Fibroblast of the aortic adventitia (primary cell): ENCODE measurements around the gene HCN1. TPM values are rescaled to one million over a fixed set of nuclear protein-coding genes. Genes with fewer than 3 reads are reported as not detected.
A peak's percentile ranks its signal among the peaks of the same experiment; 100 is the strongest.
"Not testable (repeated sequence)": the region's sequence is repeated elsewhere in the genome, so short reads cannot be mapped to it uniquely, and the experiment has no call there.

Source experiments
- DNase-seq: peaks from one replicate; pipeline ENCODE4 v3.0.0-alpha.2; 2010; ENCODE audit warnings: low read depth
- H3K4me3 ChIP-seq: 2 replicates; pipeline ENCODE4 v1.5.1; 2011; ENCODE audit warnings: low read depth, mild to moderate bottlenecking, control low read depth, low read length, moderate library complexity
- total RNA-seq: library from RNA; depleted of rRNA; stranded (reverse); fragments of >200 nt; gene quantifications from 2 replicates; pipeline ENCODE4 v1.2.3, GENCODE V29; 2012; ENCODE audit warnings: low replicate concordance
- TF ChIP-seq, protein P1 (sequence below): IDR thresholded peaks from 2 replicates; pipeline ENCODE4 v1.5.1; 2011; ENCODE audit warnings: mild to moderate bottlenecking, low read length, control low read depth, inconsistent platforms; ENCODE audit not compliant: insufficient read depth

The HCN1 gene
- total RNA-seq, 1 donor = not detected

DNA sequence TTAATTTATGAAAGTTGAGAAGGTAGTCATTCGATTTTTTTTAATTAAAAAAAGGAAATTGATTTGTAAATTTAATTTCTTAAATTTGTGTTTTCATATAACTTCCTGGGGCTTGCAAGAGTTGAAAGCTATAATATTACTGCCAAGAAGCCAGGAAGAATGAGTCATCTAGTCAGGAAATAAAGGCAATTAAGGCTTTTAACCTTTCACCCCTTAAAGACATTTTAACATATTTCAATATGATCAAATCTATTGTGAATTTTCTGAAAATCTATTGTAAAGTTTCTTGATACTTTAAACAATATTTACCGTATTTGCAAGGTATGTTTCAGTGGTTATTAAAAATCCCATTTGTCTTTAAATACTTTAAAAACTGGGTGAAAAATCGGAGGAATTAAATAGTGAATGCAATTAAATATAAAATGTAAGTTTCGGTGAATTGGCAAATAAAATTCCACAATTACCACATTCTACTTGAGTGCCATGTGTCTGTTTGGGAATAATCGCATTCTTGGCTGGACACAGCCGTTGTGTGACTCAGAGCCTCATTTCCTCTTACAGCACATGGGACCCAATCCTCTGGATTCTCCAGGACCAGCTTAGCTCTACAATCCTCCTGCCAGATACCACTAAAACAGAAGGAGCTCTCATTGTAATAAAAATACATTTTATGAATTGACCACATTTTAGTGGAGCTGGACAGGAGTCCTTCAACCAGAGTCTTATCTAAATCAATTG, 310.7 kb downstream of the HCN1 start:
- no peak overlapping the region for H3K4me3 ChIP-seq
- TF ChIP-seq, protein P1, sequence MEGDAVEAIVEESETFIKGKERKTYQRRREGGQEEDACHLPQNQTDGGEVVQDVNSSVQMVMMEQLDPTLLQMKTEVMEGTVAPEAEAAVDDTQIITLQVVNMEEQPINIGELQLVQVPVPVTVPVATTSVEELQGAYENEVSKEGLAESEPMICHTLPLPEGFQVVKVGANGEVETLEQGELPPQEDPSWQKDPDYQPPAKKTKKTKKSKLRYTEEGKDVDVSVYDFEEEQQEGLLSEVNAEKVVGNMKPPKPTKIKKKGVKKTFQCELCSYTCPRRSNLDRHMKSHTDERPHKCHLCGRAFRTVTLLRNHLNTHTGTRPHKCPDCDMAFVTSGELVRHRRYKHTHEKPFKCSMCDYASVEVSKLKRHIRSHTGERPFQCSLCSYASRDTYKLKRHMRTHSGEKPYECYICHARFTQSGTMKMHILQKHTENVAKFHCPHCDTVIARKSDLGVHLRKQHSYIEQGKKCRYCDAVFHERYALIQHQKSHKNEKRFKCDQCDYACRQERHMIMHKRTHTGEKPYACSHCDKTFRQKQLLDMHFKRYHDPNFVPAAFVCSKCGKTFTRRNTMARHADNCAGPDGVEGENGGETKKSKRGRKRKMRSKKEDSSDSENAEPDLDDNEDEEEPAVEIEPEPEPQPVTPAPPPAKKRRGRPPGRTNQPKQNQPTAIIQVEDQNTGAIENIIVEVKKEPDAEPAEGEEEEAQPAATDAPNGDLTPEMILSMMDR = no peak
- DNase-seq = peak; percentile 0

DNA sequence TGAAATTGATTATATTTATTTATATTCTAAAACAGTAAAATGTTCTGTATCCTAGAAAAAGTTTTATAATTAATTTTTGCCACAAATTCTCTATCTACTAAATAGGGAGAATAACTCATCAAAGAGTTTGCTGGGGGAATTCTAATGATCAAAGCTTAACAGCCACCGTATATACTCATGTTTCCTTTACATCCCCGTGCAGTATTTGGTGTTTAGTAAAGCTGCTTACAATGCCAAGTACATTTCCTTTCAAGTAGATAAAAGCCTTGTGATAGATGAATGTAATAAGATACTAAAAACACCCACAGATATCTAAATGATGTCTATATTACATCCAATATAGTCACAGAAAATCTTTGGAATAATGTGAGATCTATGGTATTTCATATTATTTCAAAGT, 312.2 kb downstream of the HCN1 start:
- TF ChIP-seq, protein P1 = no peak
- no peak overlapping the region for H3K4me3 ChIP-seq
- DNase-seq = no peak

DNA sequence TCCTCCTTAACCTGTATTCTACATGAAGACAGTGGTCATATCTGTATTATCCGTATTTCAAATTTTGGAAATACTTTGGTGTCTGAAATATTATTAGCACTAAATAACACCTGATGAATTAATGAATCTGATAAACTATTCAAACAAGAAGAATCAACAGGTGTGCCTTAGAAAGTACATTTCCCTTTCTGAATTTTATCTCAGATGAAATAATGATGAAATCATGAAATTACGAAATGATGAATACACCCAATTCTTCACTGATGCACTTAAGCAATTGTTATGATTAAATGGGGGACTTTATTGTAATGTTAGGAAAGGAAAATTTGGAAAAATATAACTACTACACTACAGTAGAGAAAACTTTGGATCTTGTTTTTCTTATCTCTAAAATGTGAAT, 313.6 kb downstream of the HCN1 start:
- TF ChIP-seq, protein P1 = no peak
- H3K4me3 ChIP-seq = no peak overlapping the region
- DNase-seq = no peak

DNA sequence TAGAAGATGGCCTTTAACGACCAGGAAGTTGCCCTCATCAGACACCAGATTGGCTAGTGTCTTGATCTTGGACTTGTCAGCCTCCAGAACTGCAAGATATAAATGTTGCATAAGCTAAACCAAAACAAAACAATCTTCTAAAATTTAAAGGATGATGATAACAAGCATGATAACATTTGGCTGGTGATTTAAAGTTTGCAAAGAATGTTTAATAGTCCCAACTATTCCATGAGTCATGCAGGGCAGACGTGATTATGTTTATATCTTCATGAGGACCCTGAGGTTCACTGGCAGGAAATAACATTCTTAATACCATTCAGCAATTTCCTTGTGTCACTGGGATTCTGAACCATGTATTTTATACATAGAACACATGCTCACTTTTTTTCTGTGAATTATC, 319.8 kb downstream of the HCN1 start:
- TF ChIP-seq, protein P1 = no peak
- H3K4me3 ChIP-seq = no peak overlapping the region
- DNase-seq = no peak

DNA sequence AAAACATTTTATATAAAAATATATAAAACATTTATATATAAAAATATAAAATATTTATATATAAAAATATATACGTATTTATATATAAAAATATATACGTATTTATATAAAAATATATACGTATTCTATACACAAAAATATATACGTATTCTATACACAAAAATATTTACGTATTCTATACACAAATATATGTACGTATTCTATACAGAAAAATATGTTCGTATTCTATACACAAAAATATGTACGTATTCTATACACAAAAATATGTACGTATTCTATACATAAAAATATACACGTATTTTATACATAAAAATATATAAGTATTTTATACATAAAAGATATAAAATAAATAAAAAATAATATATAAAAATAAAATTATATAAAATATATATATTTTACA, 323.6 kb downstream of the HCN1 start:
- TF ChIP-seq, protein P1 = no peak
- no peak overlapping the region for H3K4me3 ChIP-seq
- no peak for DNase-seq

DNA sequence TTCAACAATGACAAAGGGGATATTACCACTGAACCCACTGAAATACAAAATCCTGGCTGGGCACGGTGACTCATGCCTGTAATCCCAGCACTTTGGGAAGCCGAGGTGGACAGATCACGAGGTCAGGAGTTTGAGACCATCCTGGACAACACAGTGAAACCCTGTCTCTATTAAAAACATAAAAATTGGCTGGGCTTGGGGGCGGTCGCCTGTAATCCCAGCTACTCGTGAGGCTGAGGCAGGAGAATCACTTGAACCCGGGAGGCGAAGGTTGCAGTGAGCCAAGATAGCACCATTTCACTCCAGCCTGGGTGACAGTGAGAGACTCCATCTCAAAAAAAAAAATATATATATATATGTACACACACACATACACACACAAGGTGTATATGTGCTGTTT, 324.8 kb downstream of the HCN1 start:
- DNase-seq, H3K4me3 ChIP-seq: not testable (repeated sequence)

DNA sequence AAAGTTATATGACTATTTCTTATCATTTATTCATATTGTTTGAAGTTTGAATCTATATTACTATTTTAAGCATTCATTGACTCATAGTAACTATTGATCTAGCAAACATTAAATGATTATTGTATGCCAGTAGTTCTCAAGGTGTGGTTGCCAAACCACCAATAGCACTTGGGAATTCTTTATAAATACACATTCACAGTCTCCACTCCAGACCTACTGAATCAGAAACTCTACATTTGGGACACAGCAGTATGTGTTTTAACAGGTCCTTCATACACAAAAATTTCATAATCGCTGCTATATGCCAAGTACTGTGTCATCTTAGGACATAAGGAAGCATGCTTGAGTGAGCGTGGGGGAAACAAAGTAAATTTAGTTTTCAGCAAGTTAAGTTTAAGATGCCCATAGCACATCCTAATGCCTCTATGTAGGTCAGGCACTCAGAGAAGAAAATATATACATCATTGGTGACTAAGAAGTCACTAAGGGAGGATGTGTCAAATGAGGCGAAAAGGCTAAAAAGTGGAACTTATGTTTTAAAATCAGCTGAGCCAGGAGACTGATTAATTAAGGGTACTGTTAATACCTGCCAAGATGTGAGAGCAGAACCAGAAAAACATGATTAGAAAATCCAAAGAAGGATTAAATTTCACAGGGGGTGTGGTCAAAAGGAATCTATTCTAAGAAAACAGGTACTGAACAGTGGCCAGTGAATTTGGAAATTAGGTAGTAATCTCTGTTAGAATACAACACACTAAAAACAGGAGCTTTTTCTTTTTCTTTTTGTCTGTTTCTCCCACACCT, 340.8 kb downstream of the HCN1 start:
- no peak for DNase-seq
- TF ChIP-seq, protein P1 = no peak
- H3K4me3 ChIP-seq = no peak overlapping the region
